K562 (cell line): Measurements from ENCODE around the gene INSR. TPM values are rescaled to one million over a fixed set of nuclear protein-coding genes. Genes with fewer than 3 reads are reported as not detected.
A peak's percentile ranks its signal among the peaks of the same experiment; 100 is the strongest.

Experiments used
- ATAC-seq: fragments of 200-7000 bp; cut with Tn5 transposase; 3 replicates; pipeline ENCODE4 v1.9.1; 2020; ENCODE audit warnings: moderate library complexity
- BruUV-seq: library from RNA; stranded (reverse); fragments of 400-500 nt; replicated peaks from 2 replicates; lab custom pipeline; 2021; lab: Mats Ljungman, UMichigan
- CTCF ChIA-PET: fragments of 300-600 bp; formaldehyde crosslinking; extraction: SDS; loops from one replicate; lab custom pipeline; 2021; ENCODE audit warnings: low intra/inter-chr PET ratio; lab: Yijun Ruan, JAX
- POLR2A ChIA-PET: fragments of 300-600, 350-650 bp; sonication (Branson Sonifier 250); formaldehyde crosslinking; extraction: SDS; loops from one replicate; lab custom pipeline; 2021; ENCODE audit warnings: antibody characterized with exemption, inconsistent platforms; lab: Yijun Ruan, JAX
- DNase-seq, 4 experiments: peaks; one replicate each; pipeline versions ENCODE4 v3.0.0 to v3.0.0-alpha.2; 2011 to 2018; ENCODE audit warnings: low spot score in 3 of 4, mixed read lengths in 3 of 4; ENCODE audit errors: extremely low read depth in 1 of 4
- FAIRE-seq: peaks from 2 replicates; lab custom pipeline; 2011; peaks lifted over from hg19 to GRCh38; lab: Jason Lieb, UNC
- H2AFZ ChIP-seq: 2 replicates; pipeline ENCODE4 v1.6.0; 2011; ENCODE audit warnings: low read depth, low read length, control low read depth, inconsistent platforms
- H3K27ac ChIP-seq: fragments of 200-600 bp; 3 replicates; pipeline ENCODE4 v1.8.0; 2011; ENCODE audit warnings: low read depth, mild to moderate bottlenecking, control low read depth, inconsistent platforms, low read length, moderate library complexity, mixed read lengths; ENCODE audit errors: extremely low read depth
- H3K27me3 ChIP-seq, 2 experiments: fragments of 300-600 bp in 1 of 2; 2 replicates in 1 of 2; 3 replicates in 1 of 2; pipeline versions ENCODE4 v1.6.0 to v1.8.0; 2011; ENCODE audit warnings: inconsistent platforms in 2 of 2, low read length in 2 of 2, mild to moderate bottlenecking in 1 of 2, mixed read lengths in 1 of 2, moderate library complexity in 1 of 2; ENCODE audit not compliant: control insufficient read depth in 2 of 2, insufficient read depth in 2 of 2
- H3K36me3 ChIP-seq: fragments of 300-600 bp; 3 replicates; pipeline ENCODE4 v1.8.0; 2011; ENCODE audit warnings: mild to moderate bottlenecking, low read length, inconsistent platforms; ENCODE audit not compliant: control insufficient read depth, insufficient read depth
- H3K4me1 ChIP-seq, 2 experiments: fragments of 200-600 bp in 1 of 2; replicated peaks in 1 of 2; 2 replicates in 1 of 2; 3 replicates in 1 of 2; pipeline versions ENCODE4 v1.5.1 to v1.8.0; 2011; ENCODE audit warnings: inconsistent platforms in 2 of 2, low read length in 2 of 2, mild to moderate bottlenecking in 1 of 2, mixed read lengths in 1 of 2, moderate library complexity in 1 of 2; ENCODE audit not compliant: control insufficient read depth in 2 of 2, insufficient read depth in 2 of 2
- H3K4me2 ChIP-seq: 2 replicates; pipeline ENCODE4 v1.6.1; 2011; ENCODE audit warnings: low read length, control low read depth, inconsistent platforms, mixed read lengths; ENCODE audit not compliant: insufficient read depth
- H3K4me3 ChIP-seq: fragments of 200-600 bp; sonication (generic), shearing (Covaris generic); 2 replicates; pipeline ENCODE4 v1.5.1; 2016; ENCODE audit warnings: control low read depth, inconsistent platforms
- H3K79me2 ChIP-seq: fragments of 200-600 bp; 3 replicates; pipeline ENCODE4 v1.8.0; 2011; ENCODE audit warnings: low read length, inconsistent platforms; ENCODE audit not compliant: control insufficient read depth, insufficient read depth
- H3K9ac ChIP-seq, 2 experiments: 2 replicates each; pipeline versions ENCODE4 v1.6.0 to v1.6.1; 2011; ENCODE audit warnings: low read depth in 2 of 2, low read length in 2 of 2, control low read depth in 1 of 2, inconsistent platforms in 1 of 2, mild to moderate bottlenecking in 1 of 2, mixed read lengths in 1 of 2; ENCODE audit not compliant: insufficient read depth in 1 of 2
- H3K9me1 ChIP-seq: one replicate; pipeline ENCODE4 v1.6.0; 2011; ENCODE audit warnings: inconsistent platforms, mild to moderate bottlenecking, low read length, moderate library complexity; ENCODE audit not compliant: control insufficient read depth, insufficient read depth
- H3K9me3 ChIP-seq: replicated peaks from 2 replicates; pipeline ENCODE4 v1.5.1; 2011; ENCODE audit warnings: low read depth, low read length, inconsistent platforms; ENCODE audit not compliant: control insufficient read depth, insufficient read depth
- H4K20me1 ChIP-seq: replicated peaks from 2 replicates; pipeline ENCODE4 v1.6.1; 2011; ENCODE audit warnings: low read length, inconsistent platforms, mixed read lengths; ENCODE audit not compliant: control insufficient read depth, insufficient read depth
- DPF2 ChIP-seq: fragments of 450-650 bp; IDR thresholded peaks from 2 replicates; pipeline ENCODE4 v1.6.1; 2016
- GTF3C2 ChIP-seq: IDR thresholded peaks from 3 replicates; pipeline ENCODE4 v1.6.1; 2011; ENCODE audit warnings: borderline replicate concordance, mild to moderate bottlenecking, moderate library complexity; ENCODE audit not compliant: insufficient read length; ENCODE audit errors: extremely low read depth
- HINFP ChIP-seq: fragments of 450-650 bp; conservative IDR thresholded peaks from 2 replicates; pipeline ENCODE4 v1.6.1; 2016; ENCODE audit warnings: missing genetic modification characterization, low read depth, mild to moderate bottlenecking, control low read depth, missing compliant biosample characterization
- KAT8 ChIP-seq: fragments of 450-650 bp; IDR thresholded peaks from 2 replicates; pipeline ENCODE4 v1.6.1; 2016; ENCODE audit warnings: low read depth, mild to moderate bottlenecking
- KHSRP ChIP-seq: fragments of 450-650 bp; IDR thresholded peaks from 2 replicates; pipeline ENCODE4 v1.6.1; 2017
- NR3C1 ChIP-seq: sonication (generic); formaldehyde crosslinking; IDR thresholded peaks from 2 replicates; pipeline ENCODE4 v1.8.1; 2022; ENCODE audit warnings: missing genetic modification reagents
- PURB ChIP-seq: sonication (generic); formaldehyde crosslinking; IDR thresholded peaks from 2 replicates; pipeline ENCODE4 v1.9.0; 2021; ENCODE audit warnings: low read depth, mild to moderate bottlenecking, missing genetic modification reagents
- RB1 ChIP-seq: fragments of 450-650 bp; IDR thresholded peaks from 2 replicates; pipeline ENCODE4 v1.6.1; 2017; ENCODE audit warnings: low read depth, mild to moderate bottlenecking
- ZNF232 ChIP-seq: sonication (generic); formaldehyde crosslinking; IDR thresholded peaks from 2 replicates; pipeline ENCODE4 v1.8.0; 2022; ENCODE audit warnings: mild to moderate bottlenecking, missing genetic modification reagents
- ZNF512 ChIP-seq: IDR thresholded peaks from 2 replicates; pipeline ENCODE4 v1.6.1; 2016; ENCODE audit warnings: missing genetic modification characterization, missing compliant biosample characterization
- WGBS: fragments of 100-300 bp; shearing (Covaris generic); methylation state at CpG from one replicate; pipeline ENCODE4 v1.1.6; 2016; ENCODE audit warnings: low coverage, mixed read lengths; ENCODE audit not compliant: insufficient coverage; ENCODE audit errors: missing lambda C conversion rate; 5-methylcytosine and 5-hydroxymethylcytosine counted together
- in situ Hi-C: fragments of 300-500 bp; cut with MboI; formaldehyde crosslinking; loops from 4 replicates; pipeline ENCODE4 v1.15.0; 2018; ENCODE audit warnings: inconsistent platforms, mixed read lengths
- intact Hi-C: fragments of 100-400 bp; cut with micrococcal nuclease; formaldehyde crosslinking; loops from 2 replicates; pipeline ENCODE4 v1.14.2; 2022
- polyA plus RNA-seq, 8 experiments: library from polyadenylated mRNA; depleted of rRNA in 4 of 8; stranded (reverse) in 5 of 8; unstranded in 3 of 8; fragments of >200 nt; fragmentation: Nextera tagmentation in 2 of 8; fragmentation: Illumina TruSeq in 1 of 8; extraction: Ambion mirVana in 2 of 8; extraction: Trizol in 1 of 8; gene quantifications; 2 replicates each; pipeline versions ENCODE4 v1.2.1 to v1.2.3, GENCODE V29; 2011 to 2014; ENCODE audit warnings: inconsistent platforms in 1 of 8, missing spikeins in 1 of 8
- total RNA-seq, 7 experiments: library from RNA; depleted of rRNA in 6 of 7; stranded (reverse); fragments of >200 nt in 6 of 7; fragmentation: Illumina TruSeq in 2 of 7; extraction: Trizol in 2 of 7; gene quantifications; 2 replicates each; pipeline versions ENCODE4 v1.2.1 to v1.2.3, GENCODE V29; 2011 to 2021; ENCODE audit warnings: low replicate concordance in 1 of 7

The INSR gene
- total and polyA plus RNA-seq, 9 of the 15 experiments (the other 6 are each of a cell fraction or from before 2014, with no cell fraction given), result 0.04 to 0.88 (median 0.41) TPM

GRCh38 chr19:7250057-7250596 is 44.1 kb downstream of the INSR start:
- Histone ChIP-seq H2AFZ (no peak overlapping the region), H3K36me3 (no peaks in the 10 kb centered on the region), H3K9me1 (no peaks in the 10 kb centered on the region), H3K79me2 (no peaks in the 10 kb centered on the region), H4K20me1 (no peaks in the 10 kb centered on the region), H3K4me1 (no peaks in the 10 kb centered on the region), H3K9me3 (0 out of 2 replicates have a peak, but pooled peaks cover 2% of the 10 kb centered on the region), H3K9ac (no peak overlapping the region), H3K27ac (no peak overlapping the region), H3K4me3 (no peak overlapping the region), H3K4me2 (no peak overlapping the region), H3K27me3 (peaks cover 2 to 14% of the 10 kb centered on the region in 2 experiments; a peak in 2 of 5 replicates)
- ChIA-PET CTCF (no interaction called here), POLR2A (no interaction called here)
- in situ Hi-C loops, result no loop called here
- 0% methylated on average over 1 of the region's 1 CpG for WGBS
- no TSS peak for BruUV-seq
- FAIRE-seq (no peak), DNase-seq (no peak), ATAC-seq (no peak)
- intact Hi-C loops, result no loop called here
- peak; percentile 87 for TF ChIP-seq ZNF512 (tag)
- TF ChIP-seq PURB (CRISPR knock-in tag), result no peak
- no peak for TF ChIP-seq DPF2

GRCh38 chr19:7247155-7247554 is 47.1 kb downstream of the INSR start:
- Histone ChIP-seq H3K9me3 (0 out of 2 replicates have a peak, but pooled peaks cover 2% of the 10 kb centered on the region), H3K4me1 (no peaks in the 10 kb centered on the region), H3K79me2 (no peaks in the 10 kb centered on the region), H3K9ac (no peak overlapping the region), H3K9me1 (no peaks in the 10 kb centered on the region), H3K36me3 (no peaks in the 10 kb centered on the region), H3K4me3 (no peak overlapping the region), H3K27ac (no peak overlapping the region), H3K27me3 (peaks cover 0 to 6% of the 10 kb centered on the region in 2 experiments; a peak in 1 of 5 replicates), H2AFZ (no peak overlapping the region), H3K4me2 (no peak overlapping the region), H4K20me1 (no peaks in the 10 kb centered on the region)
- CTCF ChIA-PET, result no interaction called here
- DNase-seq (no peak), FAIRE-seq (no peak), ATAC-seq (no peak)
- BruUV-seq, result no TSS peak
- in situ Hi-C loops, result no loop called here
- POLR2A ChIA-PET, result no interaction called here
- WGBS, result 0% methylated on average over 3 of the region's 4 CpGs
- intact Hi-C loops, result no loop called here
- TF ChIP-seq KHSRP (no peak), KAT8 (no peak), NR3C1 (CRISPR knock-in tag) (no peak), ZNF232 (CRISPR knock-in tag) (no peak), HINFP (tag) (no peak), RB1 (no peak), GTF3C2 (no peak)
